Glomerular endothelial cell (primary cell): Measurements from ENCODE around the gene ECI2. TPM values are rescaled to one million over a fixed set of nuclear protein-coding genes. Genes with fewer than 3 reads are reported as not detected.

Experiments
- total RNA-seq: library from RNA; depleted of rRNA; stranded (reverse); fragments of >200 nt; gene quantifications from 2 replicates; pipeline ENCODE4 v1.2.3, GENCODE V29; 2015

ECI2 gene
- total RNA-seq, 1 donor from 2014 or later = 92.2 TPM

Other genes with a start within 250 kb of the ECI2 start
- gene FAM217A, start 56.4 kb downstream of the ECI2 start, total RNA-seq = not detected in 2 replicates